Measurements from ENCODE around the gene PLEKHJ1.
"Not testable (repeated sequence)": the region's sequence is repeated elsewhere in the genome, so short reads cannot be mapped to it uniquely, and the experiment has no call there.

The PLEKHJ1 gene

DNA sequence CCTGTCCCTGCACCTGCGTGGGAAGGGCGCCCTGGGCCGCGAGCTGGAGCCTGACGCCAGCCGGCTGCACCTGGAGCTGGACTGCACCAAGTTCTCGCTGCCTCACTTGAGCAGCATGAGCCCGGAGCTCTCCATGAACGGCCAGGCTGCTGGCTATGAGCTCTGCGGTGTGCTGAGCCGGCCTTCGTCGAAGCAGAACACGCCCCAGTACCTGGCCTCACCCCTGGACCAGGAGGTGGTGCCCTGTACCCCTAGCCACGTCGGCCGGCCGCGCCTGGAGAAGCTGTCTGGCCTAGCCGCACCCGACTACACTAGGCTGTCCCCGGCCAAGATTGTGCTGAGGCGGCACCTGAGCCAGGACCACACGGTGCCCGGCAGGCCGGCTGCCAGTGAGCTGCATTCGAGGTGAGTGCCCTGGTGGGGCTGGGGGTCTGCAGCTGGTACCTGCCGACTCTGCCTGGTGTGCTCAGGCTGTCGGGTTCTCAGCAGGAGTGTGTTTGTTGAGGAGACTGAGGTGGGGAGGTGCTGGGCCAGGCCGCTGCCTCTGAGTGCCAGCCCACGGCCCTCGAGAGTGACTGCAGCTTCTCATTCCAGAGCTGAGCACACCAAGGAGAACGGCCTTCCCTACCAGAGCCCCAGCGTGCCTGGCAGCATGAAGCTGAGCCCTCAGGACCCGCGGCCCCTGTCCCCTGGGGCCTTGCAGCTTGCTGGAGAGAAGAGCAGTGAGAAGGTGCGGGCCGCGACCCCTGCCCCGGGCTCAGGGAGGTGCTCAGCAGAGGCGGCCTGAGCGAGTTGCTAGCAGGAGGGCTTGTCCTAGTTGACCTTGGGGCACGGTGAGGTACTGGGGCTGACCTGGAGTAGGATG is 19.5 kb downstream of the PLEKHJ1 start:
- no peak for DNase-seq

DNA sequence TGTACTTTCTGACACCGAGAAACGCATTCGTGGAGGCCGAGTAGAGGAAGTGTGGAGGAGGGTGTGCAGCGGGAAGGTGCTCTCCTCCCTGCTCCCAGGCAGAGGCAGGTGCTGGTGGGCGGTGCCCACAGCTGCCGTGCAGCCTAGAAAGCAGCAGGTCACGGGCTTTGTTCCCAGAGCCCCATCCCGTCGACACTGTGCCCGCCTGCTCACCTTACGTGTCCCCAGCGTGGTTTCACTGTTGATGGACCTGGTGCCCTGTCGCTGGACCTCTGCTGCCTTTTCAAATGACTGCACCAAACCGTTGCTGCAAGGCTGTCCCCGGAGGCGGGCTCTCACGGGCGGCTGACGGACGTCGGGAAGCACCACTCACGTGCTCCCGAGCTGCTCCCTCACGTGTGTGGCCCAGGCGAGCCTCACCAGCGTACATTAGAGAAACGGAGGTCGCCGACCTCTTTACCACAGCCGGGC is 20.8 kb downstream of the PLEKHJ1 start:
- no peak for DNase-seq

DNA sequence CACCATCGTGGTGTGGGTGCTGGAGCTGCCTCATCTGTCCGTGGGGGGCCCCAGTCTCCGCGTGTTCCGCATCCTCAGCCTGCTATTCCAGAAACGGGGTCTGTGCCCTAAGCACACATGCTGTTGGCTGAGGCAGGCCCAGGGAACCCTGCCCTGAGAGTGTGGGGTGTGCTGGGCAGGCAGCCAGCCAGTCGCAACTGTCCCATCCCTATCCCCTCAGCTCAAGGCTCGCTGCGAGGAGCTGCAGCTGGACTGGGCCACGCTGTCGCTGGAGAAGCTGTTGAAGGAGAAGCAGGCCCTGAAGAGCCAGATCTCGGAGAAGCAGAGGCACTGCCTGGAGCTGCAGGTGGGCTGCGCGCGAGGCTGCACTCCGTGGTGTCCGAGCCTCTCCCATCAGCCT is 21.9 kb downstream of the PLEKHJ1 start:
- no peak for DNase-seq

DNA sequence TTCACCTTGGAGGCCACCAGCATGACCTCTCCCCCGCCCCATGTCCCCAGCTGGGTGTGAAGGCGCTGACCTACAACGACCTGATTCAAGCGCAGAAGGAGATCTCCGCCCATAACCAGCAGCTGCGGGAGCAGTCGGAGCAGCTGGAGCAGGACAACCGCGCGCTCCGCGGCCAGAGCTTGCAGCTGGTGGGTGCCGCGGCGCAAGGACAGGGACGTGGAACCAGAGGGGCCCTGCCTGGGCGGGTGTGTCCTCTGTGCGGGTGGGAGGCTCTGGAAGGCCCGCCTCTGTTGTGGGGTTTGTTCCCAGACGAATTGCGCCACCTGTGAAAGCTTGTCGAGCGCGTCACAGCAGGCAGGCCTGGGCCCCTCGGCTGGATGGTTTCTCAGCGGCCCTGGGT is 22.3 kb downstream of the PLEKHJ1 start:
- no peak for DNase-seq

DNA sequence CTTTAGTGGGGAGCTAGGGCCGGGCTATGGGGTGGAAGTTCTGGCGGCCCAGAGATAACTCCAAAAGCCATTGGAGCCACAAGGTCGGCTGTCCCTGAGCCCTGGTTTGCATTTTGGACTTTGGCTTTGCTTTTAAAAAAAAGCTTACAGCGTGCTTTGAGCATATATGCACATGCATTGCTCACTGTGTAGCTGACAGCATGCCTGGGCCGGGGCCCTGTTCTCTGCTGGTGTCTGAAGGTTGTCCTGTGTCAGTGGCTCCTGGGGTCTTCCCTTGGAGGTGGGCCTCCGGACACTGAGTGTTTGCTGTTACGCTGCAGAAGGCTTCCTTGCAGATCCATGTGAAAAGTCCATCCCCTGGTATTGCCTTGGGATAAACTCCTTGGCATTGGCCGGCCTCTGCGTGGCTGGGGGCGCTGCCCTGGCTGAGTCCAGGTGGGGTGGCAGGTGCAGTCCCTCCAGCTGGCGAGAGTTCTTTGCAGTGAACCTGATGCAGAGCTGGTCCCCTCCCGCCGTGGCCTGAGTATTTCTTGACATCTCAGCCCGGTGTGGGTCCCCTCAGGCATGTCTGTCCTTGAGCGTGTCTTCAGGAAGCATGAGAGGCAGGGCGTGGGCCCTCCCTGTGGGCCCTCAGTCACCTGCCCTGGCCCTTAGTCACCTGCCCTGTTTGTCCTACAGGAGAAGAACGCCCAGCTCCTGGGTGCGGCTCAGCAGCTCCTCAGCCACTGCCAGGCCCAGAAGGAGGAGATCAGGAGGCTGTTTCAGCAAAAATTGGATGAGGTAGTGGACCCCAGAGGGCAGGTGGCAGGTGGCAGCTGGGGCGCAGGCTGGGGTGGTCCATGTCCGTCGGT is 23.0 kb downstream of the PLEKHJ1 start:
- no peak for DNase-seq

DNA sequence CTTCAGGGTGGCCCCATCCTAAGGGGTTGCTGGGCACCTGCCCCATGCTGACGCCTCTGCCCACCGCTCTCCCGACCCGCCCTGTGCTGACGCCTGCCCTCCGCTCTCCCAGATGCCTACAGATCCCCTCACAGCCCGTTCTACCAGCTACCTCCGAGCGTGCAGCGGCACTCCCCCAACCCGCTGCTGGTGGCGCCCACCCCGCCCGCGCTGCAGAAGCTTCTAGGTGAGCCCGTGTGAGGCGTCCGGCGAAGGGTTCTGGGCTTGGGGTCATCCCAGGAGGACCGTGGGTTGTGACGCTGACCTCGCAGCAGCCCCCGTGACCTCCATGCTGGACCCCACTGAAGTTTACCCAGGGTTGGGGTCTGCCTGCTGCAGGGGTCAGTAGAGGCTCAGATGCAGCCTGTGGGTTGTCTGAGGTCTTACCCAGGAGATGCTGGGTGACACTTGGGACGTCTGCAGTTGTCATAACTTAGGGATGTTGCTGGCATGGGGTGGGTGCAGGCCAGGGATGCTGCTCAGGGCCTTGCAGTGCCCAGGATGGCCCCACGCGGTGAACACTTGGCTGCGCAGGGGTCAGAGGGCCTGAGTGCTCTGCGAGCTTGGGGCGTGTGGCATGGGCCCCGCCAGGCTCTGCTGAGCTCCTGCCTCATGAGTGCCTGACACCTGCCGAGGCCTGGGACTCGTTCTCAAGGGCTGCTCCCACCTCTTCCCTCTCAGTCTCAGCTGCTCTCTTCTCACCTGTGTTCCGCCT is 25.0 kb downstream of the PLEKHJ1 start:
- DNase-seq = no peak

DNA sequence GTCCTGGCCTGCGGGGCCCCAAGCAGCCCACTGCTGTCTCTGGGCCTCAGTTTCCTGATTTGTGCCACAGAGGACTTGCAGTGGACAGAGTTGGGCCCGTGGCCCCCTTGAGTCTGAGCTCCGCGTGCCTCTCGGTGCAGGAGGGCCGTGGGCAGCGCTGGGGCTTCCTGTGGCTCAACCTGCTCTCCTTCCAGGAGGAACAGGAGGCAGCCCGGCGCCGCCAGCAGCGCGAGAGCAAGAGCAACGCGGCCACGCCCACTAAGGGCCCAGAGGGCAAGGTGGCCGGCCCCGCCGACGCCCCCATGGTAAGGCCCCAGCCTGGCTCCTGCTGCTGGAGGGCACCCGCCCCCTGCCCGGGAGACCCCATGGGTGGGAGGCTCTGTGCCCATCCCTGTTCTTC is 25.9 kb downstream of the PLEKHJ1 start:
- DNase-seq = no peak

DNA sequence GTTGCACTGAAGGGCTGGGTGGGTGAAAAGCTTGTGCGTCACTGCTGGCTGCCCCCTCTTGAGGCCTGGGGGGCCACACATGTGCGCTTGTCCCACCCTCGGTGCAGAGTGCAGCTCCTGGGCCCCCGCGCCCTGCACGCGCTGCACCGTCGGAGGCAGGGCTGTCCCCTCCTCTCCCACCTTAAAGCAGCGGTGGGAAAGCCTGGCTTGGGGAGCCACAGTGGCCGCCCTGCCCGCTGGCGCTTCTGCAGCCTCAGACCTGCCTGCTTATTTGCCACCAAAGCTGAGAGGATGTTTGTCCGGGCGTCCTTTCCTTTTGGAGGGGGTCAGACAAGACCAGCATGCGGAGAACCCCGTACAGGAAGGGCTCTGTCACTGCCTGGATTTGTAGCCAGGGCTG is 26.7 kb downstream of the PLEKHJ1 start:
- no peak for DNase-seq

DNA sequence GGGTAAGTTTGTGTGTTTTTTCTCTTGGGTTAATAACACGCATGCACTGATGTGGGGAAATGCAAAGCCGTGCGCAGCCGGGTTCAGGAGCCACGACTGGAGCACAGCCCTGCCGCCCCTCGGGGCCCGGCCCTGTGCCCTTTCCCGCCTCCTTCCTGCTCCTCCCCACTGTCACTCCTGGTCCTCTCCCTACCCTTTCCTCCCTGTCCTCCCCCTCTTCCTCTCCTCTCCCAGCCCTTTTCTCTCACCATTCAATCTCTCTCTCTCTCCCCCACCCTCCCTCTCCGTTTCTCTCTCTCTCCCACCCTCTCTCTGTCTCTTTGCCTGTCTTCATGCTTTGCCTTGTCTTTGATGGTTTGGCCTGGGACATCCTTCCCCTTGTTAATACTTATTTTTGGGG is 27.2 kb downstream of the PLEKHJ1 start:
- DNase-seq = no peak

DNA sequence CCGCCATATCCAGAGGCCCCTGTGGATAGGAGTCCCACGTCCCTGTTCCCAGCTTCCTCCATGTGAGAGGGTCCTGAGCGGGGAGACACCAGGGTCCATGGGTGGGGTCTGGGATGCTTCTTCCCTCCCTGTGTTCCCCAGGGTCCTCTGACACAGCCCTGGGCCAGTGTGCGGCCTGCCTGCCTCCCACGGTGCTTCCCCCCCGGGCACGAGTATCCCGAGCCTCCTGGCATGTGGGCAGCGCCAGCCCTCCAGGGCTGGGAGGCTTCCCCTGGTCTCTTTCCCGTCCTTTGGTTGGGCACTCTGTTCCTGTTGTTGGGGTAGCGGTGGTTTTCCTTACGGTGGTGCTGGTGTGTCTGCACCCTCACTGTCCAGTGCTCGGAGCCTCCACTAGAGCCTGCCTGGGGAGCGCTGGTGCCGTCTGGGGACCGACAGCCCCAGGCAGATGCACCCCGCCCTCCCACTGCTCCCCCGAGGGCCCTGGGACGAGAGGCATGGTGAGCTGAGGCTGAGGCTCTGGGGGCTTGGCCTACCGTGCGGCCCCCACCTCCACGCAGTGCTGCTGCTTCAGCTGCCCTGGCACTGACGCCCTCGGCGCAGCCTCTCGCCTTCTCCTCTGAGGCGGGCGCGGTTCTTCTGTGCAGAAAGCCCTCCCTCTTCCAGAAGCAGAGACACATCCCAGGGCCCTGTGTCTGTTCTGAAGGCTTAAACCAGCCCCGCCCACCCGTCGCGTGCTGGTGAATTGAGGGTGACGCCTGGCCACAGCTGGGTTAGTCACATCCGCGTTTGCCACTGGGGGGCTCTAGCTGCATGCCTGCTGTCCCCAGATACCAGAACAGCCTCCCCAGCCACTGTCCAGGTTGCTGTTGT is 27.9 kb downstream of the PLEKHJ1 start:
- no peak for DNase-seq

DNA sequence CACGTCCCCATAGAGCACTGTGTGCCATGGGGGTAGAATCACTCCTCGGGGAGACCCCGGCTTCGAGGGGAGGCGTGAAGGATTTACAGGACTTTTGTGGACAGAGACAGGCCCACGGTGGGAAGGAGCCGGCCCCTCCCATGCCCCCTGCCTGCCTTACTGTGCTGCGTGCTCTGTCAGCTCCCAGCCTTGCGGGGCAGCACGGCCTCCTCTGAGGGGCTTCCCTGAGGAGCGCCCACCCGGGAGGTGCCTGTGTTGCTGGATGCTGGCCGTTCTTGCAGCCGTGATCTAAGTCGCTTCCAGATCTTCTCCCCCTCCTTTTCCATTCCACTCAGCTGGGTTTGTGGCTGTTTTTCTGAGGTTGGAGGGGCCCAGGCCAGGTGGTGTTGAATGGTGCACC is 29.1 kb downstream of the PLEKHJ1 start:
- no peak for DNase-seq

DNA sequence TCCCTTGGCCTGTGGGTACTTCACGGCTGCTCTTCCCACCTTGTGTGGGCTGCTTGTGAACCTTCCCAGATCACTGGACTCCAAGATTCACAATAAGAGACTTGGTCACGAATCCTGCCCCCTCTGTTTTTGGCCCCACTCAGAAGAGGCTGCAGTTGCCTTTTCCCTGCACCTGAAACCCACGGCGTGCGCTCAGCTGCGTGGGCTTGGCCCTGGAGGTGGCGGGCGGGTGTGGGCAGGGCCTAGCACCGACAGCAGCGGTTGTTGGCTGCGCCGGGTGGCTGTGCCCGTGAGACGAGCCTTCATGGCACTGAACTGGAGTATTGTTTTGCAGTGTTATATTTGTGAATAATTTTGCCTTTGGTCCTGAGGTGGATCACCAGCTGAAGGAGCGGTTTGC is 33.8 kb downstream of the PLEKHJ1 start:
- no peak for DNase-seq

DNA sequence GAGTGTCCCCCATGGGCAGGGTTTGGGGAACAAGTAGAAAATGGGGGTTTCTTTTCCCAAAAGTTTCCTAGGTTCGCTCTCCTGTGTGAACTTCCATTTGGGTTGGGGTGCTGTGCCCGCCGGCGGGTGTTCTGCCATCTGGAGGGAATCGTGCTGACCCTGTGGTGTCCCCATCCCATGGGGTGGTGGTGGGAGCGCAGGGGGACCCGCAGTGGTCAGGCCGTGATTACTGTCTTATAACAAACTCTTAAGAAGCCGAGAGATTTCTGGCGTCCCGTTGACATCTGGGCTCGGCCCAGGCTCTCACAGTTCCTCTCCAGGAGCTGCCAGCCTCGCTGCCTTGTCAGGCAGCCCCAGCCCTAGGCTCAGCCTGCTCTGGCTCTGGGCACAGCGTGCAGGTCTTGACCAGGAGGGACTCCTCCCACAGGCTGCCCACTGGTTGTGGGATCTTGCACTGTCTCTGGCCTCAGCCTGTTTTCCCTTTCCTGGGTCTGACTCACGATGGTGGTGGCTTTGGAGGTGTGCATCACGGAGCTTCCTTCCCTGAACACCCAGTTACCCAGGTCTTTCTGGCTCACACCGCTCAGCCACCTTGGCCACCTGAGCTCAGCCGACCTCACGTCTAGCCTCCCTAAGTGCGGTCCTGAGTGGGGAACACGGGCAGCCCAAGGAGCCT is 34.5 kb downstream of the PLEKHJ1 start:
- no peak for DNase-seq

DNA sequence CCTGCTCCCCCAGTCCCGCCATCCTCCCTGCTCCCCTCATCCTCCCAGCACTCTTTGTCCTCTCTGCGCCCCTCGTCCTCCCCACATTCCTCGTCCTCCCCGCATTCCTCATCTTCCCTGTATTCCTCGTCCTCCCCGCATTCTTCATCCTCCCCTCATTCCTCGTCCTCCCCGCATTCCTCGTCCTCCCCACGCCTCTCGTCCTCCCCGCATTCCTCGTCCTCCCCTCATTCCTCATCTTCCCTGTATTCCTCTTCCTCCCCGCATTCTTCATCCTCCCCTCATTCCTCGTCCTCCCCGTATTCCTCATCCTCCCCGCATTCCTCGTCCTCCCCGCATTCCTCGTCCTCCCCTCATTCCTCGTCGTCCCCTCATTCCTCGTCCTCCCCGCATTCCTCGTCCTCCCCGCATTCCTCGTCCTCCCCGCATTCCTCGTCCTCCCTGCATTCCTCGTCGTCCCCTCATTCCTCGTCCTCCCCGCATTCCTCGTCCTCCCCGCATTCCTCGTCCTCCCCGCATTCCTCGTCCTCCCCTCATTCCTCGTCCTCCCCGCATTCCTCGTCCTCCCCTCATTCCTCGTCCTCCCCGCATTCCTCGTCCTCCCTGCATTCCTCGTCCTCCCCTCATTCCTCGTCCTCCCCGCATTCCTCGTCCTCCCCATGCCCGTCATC is 35.4 kb downstream of the PLEKHJ1 start:
- not testable (repeated sequence) for DNase-seq

DNA sequence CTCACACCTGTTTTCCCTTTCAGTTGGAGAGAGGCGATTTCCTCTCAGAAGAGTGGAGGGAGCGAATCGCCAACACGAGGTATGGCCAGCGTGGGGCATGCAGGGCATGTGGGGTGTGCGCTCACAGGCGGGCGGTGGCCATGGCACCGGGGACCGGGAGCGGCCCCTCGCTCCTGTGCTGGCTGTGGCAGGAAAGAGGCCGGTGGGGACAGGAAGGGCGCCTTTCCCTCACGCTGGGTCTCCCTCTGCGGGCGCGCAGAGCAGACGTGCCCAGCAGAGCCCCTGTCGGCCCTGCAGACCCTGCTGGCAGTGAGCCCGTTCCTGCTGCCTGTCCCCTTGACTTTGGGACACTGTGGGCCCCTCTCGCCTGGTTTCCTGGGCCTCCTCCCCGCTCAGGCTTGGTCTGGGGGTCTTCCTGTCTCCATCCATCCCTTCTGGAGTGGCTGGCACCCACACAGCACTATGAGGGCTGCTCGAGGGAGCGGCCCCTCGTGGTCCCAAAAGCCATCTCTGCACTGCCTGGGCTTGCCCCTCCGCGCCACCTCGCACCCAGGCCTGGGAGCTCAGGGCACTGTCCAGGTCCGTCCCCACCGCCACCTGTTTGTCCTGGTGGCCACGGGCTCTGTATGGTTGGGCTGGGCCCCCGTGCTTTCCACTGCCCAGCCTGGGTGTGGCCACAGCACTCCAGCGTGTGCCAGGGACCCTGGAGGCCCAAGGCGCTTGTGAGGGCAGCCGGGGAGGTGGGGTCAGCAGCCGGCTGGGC is 36.1 kb downstream of the PLEKHJ1 start:
- no peak for DNase-seq

DNA sequence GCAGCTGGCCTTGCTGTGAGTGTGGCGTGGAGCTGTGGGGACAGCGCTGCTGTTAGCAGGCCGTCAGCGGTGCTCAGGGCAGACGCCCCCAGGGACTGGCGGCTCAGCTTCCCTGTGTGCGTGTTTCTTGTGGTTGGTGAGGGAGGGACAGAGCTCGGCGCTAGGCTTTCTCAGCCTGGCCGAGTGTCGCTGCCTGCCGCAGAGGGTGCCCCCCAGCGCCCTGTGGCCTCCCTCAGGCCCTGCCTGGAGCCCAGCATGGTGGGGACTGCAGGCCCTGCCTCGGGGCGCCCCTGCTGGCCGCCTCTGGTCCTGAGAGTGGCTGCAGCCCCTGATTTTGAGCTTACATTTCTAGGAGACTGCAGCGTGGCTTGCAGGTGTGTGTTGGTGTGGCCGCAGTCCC is 36.9 kb downstream of the PLEKHJ1 start:
- no peak for DNase-seq

DNA sequence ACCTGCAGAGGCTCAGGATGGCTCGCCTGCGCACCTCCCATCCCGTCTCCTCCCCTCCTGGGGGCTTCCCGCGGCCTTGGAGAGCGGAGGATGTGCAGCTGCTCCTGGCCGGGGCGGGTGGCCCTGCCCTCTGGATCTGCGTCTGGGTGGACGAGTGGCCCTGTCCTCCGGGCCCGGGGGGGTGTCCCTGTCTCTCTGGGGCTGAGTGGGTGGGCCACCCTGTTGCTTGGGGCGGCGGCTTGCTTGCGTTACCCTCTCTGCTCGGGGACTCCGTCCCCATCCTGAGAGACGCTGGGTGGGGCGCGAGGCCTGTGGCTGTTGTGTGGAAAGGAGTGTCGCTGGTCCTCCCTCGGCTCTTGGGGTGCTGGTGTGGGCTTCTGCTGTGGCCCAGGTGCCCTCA is 37.8 kb downstream of the PLEKHJ1 start:
- DNase-seq = no peak

DNA sequence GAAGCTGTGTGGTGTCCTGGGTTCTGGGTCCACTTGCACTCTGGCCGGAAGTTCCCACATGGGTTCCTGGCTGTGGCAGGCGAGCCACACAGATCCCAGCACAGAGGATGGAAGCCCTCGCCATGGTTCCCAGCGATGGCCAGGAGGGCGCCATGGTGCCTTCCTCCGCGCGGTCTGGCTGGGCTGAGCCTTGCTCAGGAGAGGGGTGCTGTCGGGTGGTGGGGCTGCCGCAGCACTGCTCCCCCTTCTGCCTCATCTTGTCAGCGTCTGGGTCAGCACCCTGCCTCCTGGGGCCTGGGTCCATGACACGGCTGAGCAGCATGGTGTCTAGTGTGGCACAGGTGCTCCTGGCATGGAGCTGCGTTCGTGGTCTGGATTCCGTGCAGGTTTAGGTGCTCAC is 38.9 kb downstream of the PLEKHJ1 start:
- no peak for DNase-seq

DNA sequence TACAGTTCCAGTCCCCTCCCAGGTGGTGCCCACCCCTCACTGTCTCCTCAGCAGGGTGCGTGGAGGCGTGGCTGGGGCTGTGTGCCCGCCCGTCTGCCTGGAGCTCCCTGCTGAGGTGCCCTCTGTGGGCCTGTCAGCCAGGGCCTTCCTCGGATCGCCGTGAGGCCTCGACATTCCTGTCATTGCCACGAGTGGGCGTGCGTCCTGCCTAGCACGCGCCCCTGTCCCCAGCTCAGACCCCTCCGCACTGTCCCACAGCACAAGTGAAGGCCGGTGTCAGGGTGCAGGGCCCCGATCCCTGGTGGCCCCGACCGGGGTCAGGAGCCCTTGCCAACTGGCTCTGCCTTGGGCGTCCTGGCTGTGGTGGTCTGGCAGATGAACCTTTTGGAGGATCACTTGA is 40.2 kb downstream of the PLEKHJ1 start:
- no peak for DNase-seq

DNA sequence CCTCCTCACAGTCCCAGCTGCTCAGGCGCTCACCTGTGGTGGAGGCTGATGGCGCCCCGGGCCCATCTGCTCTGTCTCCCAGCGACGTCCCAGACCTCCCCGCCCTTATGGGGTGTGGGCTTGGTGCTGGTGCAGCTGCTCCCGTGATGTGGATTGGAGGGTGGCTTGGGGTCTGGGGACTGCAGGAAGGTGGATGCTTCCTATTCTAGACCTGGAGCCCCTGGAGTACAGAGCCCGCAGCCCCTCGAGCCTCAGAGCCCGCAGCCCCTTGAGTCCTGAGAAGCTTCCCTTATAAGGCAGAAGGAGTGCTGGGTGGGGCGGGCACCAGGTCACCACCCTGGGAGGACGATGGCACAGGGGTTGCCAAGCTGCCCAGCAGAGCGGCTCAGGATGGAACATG is 40.8 kb downstream of the PLEKHJ1 start:
- no peak for DNase-seq
